ENCODE results near the gene BATF2.

The BATF2 gene

DNA sequence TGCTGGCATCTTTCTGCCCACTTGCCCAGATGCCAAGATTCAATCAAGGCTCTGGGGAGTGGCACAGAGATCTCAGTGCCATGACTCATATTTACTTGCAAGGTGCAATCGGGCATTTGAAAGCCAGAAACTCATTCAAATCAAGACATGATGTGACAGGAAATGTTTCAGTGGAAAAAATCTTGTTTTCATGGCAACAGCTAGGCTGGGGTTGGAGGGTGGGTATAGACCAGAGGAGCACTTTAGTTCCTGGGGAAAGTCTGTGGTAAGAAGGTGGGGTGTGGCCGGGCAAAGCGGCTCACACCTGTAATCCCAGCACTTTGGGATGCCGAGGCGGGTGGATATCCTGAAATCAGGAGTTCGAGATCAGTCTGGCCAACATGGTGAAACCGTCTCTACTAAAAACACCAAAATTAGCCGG lies 26.0 kb downstream of the BATF2 start:
- no peak for DNase-seq (ENCODE audit: low read depth in 1 of 2, low spot score in 1 of 2)
- TF ChIP-seq POLR2AphosphoS5 (IDR thresholded peaks at IDR 0.05; ENCODE audit: low read depth) (no peak), SPI1 (IDR thresholded peaks at IDR 0.05; ENCODE audit: borderline replicate concordance, low read depth) (no peak), GABPA (IDR thresholded peaks at IDR 0.05; ENCODE audit: low read depth) (no peak)
- TF ChIP-seq, protein P1, sequence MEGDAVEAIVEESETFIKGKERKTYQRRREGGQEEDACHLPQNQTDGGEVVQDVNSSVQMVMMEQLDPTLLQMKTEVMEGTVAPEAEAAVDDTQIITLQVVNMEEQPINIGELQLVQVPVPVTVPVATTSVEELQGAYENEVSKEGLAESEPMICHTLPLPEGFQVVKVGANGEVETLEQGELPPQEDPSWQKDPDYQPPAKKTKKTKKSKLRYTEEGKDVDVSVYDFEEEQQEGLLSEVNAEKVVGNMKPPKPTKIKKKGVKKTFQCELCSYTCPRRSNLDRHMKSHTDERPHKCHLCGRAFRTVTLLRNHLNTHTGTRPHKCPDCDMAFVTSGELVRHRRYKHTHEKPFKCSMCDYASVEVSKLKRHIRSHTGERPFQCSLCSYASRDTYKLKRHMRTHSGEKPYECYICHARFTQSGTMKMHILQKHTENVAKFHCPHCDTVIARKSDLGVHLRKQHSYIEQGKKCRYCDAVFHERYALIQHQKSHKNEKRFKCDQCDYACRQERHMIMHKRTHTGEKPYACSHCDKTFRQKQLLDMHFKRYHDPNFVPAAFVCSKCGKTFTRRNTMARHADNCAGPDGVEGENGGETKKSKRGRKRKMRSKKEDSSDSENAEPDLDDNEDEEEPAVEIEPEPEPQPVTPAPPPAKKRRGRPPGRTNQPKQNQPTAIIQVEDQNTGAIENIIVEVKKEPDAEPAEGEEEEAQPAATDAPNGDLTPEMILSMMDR (IDR thresholded peaks at IDR 0.05; ENCODE audit: insufficient read depth, low read length): no peak
- TF ChIP-seq, protein P2, sequence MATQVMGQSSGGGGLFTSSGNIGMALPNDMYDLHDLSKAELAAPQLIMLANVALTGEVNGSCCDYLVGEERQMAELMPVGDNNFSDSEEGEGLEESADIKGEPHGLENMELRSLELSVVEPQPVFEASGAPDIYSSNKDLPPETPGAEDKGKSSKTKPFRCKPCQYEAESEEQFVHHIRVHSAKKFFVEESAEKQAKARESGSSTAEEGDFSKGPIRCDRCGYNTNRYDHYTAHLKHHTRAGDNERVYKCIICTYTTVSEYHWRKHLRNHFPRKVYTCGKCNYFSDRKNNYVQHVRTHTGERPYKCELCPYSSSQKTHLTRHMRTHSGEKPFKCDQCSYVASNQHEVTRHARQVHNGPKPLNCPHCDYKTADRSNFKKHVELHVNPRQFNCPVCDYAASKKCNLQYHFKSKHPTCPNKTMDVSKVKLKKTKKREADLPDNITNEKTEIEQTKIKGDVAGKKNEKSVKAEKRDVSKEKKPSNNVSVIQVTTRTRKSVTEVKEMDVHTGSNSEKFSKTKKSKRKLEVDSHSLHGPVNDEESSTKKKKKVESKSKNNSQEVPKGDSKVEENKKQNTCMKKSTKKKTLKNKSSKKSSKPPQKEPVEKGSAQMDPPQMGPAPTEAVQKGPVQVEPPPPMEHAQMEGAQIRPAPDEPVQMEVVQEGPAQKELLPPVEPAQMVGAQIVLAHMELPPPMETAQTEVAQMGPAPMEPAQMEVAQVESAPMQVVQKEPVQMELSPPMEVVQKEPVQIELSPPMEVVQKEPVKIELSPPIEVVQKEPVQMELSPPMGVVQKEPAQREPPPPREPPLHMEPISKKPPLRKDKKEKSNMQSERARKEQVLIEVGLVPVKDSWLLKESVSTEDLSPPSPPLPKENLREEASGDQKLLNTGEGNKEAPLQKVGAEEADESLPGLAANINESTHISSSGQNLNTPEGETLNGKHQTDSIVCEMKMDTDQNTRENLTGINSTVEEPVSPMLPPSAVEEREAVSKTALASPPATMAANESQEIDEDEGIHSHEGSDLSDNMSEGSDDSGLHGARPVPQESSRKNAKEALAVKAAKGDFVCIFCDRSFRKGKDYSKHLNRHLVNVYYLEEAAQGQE (IDR thresholded peaks at IDR 0.05; ENCODE audit: insufficient replicate concordance, low read depth): no peak
- Histone ChIP-seq H3K4me3 (replicated peaks; ENCODE audit: insufficient read depth, low read length) (no peak overlapping the region), H3K27ac (replicated peaks) (no peak overlapping the region), H3K27me3 (ENCODE audit: insufficient read depth, poor library complexity, severe bottlenecking) (peaks cover 9% of the 10 kb centered on the region)

DNA sequence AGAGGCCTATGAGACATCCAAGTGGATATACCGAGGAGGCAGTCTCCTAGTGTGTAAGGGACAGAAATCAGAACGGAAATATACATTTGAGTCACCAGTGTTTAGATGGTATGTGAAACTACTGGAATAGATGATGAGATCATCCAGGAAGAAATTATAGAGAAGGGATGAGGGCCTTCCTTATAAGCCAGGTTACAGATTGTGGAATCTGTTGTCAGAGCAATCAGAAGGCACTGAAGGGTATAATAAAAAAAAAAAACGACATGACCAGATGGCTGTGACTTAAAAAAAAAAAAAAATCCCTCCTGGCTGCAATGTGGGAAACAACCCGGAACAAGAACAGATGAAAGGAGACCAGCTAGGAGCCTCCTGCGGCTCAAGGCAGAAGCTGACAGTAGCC lies 27.6 kb downstream of the BATF2 start:
- no peak for DNase-seq (ENCODE audit: low read depth in 1 of 2, low spot score in 1 of 2)
- TF ChIP-seq, protein P1 (IDR thresholded peaks at IDR 0.05; ENCODE audit: insufficient read depth, low read length): no peak
- TF ChIP-seq, protein P2 (IDR thresholded peaks at IDR 0.05; ENCODE audit: insufficient replicate concordance, low read depth): no peak
- no peak for TF ChIP-seq POLR2AphosphoS5 (IDR thresholded peaks at IDR 0.05; ENCODE audit: low read depth)
- TF ChIP-seq SPI1 (IDR thresholded peaks at IDR 0.05; ENCODE audit: borderline replicate concordance, low read depth): no peak
- TF ChIP-seq GABPA (IDR thresholded peaks at IDR 0.05; ENCODE audit: low read depth): no peak
- Histone ChIP-seq H3K27ac (replicated peaks) (no peak overlapping the region), H3K27me3 (ENCODE audit: insufficient read depth, poor library complexity, severe bottlenecking) (peaks cover 9% of the 10 kb centered on the region), H3K4me3 (replicated peaks; ENCODE audit: insufficient read depth, low read length) (no peak overlapping the region)

DNA sequence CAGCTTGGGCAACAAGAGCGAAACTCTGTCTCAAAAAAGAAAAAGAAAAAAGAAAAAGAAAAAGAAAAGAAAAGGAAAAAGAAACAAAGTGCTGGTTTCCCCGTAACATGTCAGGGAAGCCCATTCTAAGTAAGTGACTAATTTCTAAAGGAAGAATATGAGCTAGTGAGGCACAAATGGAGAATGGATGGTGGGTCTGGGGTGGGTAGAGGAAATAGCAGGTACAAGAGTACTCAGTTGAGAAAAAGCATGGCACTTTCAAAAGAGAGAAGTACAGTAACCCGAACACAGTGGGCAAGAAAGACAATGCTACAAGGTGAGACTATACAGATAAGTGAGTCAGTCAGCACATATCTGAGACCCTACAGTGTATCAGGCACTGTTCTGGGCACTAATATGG lies 29.4 kb downstream of the BATF2 start:
- Histone ChIP-seq H3K27ac (replicated peaks) (no peak overlapping the region), H3K4me3 (replicated peaks; ENCODE audit: insufficient read depth, low read length) (no peak overlapping the region), H3K27me3 (ENCODE audit: insufficient read depth, poor library complexity, severe bottlenecking) (peaks cover 9% of the 10 kb centered on the region)
- DNase-seq (ENCODE audit: low read depth in 1 of 2, low spot score in 1 of 2): no peak
- TF ChIP-seq, protein P2 (IDR thresholded peaks at IDR 0.05; ENCODE audit: insufficient replicate concordance, low read depth): no peak
- TF ChIP-seq SPI1 (IDR thresholded peaks at IDR 0.05; ENCODE audit: borderline replicate concordance, low read depth): no peak
- no peak for TF ChIP-seq GABPA (IDR thresholded peaks at IDR 0.05; ENCODE audit: low read depth)
- TF ChIP-seq POLR2AphosphoS5 (IDR thresholded peaks at IDR 0.05; ENCODE audit: low read depth): no peak
- TF ChIP-seq, protein P1 (IDR thresholded peaks at IDR 0.05; ENCODE audit: insufficient read depth, low read length): no peak
